GM18505 (cell line): ENCODE measurements around the gene CFAP54.
A peak's percentile ranks its signal among the peaks of the same experiment; 100 is the strongest.

Experiments
- ATAC-seq: cut with Tn5 transposase; IDR thresholded peaks from one replicate; pipeline ENCODE4 v1.9.1; 2021; ENCODE audit not compliant: unreplicated experiment
- POLR2A ChIP-seq: IDR thresholded peaks from 4 replicates; pipeline ENCODE4 v1.6.1; 2011; ENCODE audit warnings: borderline replicate concordance; ENCODE audit not compliant: insufficient read depth, insufficient read length; ENCODE audit errors: extremely low read depth

The CFAP54 gene, protein sequence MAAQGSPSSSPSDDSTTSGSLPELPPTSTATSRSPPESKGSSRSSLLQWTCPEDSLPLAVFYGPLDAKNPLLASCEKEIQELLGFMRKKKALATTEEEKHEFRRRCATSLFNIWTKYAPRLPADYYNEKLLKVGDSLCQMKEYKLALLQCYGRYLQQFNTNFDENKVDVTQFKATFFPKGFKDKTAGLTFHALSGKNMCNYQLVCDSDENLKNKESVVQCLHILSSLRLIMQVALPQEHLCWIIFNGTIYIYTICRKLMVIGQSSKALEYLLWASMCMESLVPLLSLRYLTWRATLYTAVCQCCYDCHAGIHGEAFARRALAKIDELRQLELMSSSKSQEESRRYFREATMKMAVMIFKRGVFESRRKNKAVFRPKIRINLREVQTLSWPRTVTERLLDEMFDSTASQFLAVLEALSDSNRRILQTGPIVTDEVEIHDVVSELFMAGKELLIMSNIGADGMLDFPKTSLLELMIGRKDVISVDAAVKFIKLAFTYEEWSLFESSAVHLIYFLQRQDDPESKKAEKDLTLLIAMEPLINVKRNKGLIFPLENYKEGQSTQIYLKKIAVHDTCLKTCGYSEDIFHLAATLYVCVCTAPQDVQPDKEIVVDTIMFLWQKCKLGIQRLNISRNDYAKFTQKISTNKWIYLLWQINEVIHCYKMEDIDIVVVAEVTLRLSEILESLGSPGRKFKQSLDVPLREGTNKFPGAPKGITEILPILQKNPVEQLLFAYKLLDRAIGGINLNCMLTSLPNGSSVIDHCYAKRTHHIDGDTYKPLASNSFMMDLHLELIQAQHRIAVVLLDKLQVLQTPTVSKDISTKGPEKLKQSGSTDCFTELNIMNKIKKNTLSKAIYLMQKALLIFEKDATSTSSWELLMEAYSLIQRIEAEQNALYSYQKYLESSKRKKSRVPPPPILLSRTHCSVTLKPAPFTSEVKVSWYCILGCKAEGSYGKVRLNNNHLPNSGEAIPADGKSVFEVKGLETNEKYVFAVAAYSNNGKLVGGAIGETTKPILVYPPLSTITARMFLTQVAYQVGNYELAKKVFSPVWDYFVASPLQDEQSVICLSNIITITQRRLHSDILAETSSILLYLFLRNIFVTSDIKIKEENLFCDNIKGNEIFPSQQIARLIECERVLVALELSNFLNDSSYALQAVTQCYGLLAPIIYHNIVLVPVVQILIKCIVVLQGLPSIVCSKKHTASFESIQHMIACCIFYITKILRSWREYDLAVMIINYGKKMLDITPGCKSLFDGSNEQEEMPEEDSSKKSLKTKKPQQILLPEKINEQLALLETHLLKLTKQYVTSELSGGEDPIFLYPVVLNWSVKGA (N-terminal part only)

DNA sequence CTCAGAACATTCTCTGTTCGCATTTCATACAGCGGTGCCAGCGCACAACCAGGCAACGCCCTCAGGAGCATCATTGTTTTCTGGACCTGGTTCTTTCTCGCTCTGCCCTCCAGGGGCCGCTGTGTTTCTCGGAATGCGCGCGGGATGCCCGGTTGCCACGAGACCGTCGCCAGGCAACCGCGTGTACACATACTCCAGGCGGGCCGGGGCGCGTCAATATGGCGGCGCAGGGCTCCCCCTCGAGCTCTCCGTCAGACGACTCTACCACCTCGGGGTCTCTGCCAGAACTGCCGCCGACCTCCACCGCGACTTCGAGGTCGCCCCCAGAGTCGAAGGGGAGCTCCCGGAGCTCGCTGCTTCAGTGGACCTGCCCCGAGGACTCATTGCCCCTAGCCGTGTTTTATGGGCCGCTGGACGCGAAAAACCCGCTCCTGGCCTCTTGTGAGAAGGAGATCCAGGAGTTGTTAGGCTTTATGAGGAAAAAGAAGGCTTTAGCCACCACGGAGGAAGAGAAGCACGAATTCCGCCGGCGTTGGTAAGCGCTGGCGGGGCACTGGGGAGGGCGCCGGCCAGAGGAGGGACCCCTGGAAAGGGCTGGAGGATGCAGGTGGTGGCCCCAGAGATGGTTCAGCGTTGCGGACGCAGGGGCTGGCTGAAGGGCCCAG lies at the start of gene CFAP54:
Gene CFAP54 (plus strand): TSS at position 186 of the 665 bp plus-strand sequence. CDS start 33 bp downstream, at position 219.
- peak; percentile 98 for ATAC-seq
- TF ChIP-seq POLR2A, result no peak

DNA sequence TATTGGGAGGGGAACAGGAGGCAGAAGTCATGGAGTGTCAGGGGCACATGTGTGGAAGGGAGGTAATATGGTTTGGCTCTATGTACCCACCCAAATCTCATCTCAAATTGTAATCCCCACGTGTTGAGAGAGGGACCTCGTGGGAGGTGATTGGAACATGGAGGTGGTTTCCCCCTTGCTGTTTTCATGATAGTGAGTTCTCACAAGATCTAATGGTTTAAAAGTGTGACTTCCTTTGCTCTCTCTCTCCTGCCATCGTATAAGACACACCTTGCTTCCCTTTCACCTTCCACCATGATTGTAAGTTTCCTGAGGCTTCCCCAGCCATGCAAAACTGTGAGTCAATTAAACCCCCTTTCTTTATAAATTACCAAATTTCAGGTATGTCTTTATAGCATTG lies 47.6 kb upstream of the CFAP54 start:
- no peak for TF ChIP-seq POLR2A
- ATAC-seq, result no peak

DNA sequence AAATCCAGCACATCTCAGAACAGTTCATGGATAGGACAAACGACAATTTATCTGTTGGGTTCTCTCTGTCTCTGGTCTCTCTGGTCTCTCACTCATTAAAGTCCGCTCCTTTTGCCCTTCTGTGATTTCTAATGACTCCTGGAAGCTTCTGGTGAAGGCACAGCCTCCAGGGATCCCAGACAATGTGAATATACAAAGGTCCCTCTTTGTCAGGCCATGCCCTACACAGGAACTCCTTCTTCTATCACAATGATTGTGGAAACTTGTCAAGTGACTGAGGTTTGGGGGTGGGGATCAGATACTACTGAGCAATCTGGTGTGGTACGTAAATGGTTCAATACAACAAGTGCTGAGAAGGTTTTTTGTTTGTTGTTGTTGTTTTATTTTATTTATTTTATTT lies 46.5 kb upstream of the CFAP54 start:
- TF ChIP-seq POLR2A, result no peak
- ATAC-seq, result no peak

DNA sequence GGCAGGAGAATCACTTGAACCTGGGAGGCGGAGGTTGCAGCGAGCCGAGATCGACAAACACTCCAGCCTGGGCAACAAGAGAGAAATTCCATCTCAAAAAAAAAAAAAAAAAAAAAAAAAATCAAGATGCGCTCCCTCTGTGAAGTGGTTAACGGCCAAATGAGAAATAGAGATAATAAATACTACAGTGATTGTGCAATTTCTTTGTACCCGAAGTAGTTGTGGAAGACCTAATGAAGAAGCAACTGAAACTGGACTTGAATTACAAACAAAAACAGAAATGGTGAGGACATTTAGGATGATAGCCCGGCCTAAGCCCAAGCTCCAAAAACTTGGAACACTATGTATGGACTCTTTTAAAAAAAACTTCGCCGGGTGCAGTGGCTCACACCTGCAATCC lies 45.0 kb upstream of the CFAP54 start:
- TF ChIP-seq POLR2A, result no peak
- ATAC-seq, result no peak

DNA sequence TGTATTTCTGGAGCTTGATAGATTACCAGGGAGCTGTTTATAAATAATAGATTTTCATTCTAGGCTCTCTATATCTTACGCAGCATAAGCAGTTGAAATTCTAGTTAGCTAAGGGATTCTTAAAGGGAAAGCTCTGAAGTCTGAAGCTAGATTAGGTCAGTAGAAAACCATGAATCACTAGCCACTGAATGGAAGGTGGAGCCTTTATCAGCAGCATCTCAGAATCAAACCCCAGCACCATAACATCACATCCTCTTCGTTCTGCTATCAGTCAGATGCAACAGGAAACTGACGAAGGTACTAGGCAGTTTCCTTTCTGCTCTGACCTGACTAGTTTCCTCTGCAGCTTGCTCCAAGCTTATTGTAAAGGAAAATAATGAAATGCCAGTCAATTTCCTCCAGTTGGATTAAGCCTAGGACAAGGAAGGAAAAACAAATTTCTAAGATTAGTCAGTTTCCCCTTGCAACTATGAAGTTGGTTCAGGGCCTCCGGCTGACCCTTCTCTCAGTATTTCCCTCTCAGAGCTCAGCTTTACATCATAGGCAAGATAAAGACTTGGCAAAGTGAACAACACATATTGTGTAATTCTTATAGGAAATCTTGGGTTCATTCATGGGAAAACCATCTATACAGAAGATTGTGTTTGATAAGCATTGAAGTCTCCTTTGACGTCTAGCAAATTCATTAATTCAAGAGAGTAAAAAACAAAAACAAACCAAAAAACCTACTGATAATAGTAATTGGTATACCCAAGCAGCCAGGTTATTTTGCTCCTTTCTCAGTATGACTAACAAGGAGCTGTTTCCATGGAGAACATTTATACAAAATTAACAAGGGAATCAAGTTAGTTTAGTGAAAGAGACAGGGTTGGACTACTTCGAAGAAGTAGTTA lies 43.4 kb upstream of the CFAP54 start:
- TF ChIP-seq POLR2A, result no peak
- ATAC-seq, result peak; percentile 99

DNA sequence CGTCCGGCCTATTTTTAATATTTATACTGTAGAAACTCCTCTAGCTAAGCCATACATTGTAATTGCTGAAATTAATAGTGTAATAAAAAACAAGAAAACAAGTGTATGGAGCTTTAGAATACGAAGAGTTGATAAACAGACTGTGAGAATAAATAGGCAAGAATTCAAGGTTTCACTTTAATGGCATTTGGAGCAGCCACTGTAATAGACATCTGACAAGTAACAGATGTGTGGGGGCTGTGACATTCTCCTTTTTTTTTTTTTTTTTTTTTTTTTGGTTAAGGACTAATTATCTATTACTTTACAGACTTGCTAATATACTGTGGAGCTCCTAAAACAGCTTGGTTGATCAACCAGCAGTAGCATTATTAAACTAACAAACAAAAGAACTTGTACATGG lies 42.1 kb upstream of the CFAP54 start:
- no peak for ATAC-seq
- TF ChIP-seq POLR2A, result no peak

DNA sequence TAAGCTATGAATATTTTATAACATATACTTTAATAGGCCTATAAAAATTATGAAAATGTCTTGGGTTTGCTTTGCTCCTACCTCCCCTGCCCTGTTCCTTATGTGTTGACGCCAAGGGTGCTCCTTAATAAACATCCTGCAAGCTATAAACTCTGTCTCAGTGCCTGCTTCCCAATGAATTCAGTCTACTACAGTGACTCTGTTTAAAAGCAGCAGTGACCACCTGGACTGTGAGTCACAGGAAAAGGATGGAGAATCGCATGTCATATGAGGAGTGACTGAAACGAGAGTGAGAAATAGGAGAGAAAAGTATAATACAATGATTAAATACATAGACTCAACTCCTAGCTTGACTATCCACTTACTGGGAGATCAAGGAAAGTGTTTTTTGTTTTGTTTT lies 41.1 kb upstream of the CFAP54 start:
- ATAC-seq, result no peak
- TF ChIP-seq POLR2A, result no peak

DNA sequence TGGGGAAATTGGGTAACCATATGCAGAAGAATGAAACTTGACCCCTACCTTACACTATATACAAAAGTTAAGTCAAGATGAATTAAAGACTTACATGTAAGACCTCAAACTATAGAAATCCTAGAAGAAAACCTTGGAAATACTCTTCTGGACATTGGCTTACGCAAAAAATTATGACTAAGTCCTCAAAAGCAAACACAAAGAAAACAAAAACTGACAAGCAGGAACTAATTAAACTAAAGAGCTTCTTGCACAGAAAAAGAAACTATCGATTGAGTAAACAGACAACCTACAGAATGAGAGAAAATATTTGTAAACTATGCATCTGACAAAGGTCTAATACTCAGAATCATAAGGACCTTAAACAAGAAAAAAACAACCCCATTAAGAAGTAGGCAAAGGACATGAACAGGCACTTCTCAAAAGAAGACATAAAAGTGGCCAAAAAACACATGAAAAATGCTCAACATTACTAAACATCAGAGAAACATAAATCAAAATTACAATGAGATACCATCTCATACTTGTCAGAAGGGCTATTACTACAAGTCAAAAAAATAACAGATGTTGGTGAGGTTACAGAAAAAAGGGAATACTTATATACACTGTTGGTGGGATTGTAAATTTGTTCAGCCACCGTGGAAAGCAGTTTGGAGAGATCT lies 37.0 kb upstream of the CFAP54 start:
- no peak for ATAC-seq
- TF ChIP-seq POLR2A, result no peak

DNA sequence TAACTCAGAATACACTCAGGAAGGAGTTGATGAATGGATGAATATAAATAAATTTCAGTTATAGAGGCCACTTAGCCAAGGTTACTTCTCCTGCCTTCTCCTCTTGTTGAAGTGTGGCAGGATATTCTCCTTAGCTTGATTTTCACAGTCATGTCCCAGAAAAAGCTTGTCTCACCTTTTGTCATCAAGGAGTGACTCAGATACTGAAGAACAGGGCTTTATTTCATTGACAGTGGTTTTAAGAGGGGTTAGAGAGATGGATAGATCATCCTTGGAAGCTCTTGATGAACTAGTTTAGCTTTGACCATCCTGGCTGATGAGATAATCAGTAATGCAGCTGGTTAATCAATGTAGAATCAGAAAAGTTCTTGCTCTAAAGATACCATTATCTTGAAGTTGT lies 35.0 kb upstream of the CFAP54 start:
- no peak for ATAC-seq
- TF ChIP-seq POLR2A, result no peak

DNA sequence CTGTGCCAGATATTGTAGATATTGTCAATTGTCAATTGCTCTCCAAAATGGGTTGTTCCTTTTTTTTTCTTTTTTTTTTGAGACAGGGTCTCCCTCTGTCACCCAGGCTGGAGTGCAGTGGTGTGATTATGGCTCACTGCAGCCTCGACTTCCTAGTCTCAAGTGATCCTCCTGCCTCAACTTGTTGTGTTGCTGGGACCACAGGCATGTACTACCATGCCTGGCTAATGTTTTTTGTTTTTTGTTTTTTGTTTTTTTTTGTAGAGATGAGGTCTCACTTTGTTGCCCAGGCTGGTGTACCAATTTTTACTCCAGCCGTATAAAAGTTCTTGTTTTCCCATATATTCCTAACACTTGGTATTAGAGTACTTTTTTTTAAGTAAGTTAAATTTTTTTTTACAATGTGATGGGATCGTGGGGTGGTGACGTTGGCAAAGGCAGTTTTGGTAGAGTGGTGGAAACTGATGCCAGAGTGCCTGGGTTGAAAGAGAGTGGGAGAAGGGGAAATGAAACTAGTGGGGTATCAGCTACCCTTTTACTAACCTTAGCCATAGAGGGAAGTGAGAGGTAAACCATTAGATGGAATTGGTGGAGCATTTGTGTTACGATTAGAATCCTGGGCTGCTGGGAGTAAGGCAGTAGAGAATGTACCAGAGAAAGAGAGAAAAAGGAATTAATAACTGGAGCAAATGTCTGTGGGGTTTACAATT lies 33.0 kb upstream of the CFAP54 start:
- TF ChIP-seq POLR2A, result no peak
- ATAC-seq, result peak; percentile 83
